Ovary (tissue), 9 donors: ENCODE results near the gene GLG1. TPM values are rescaled to one million over a fixed set of nuclear protein-coding genes. Genes with fewer than 3 reads are reported as not detected.

Experiments used
- DNase-seq, 5 donors: peaks; one replicate each; pipeline ENCODE4 v3.0.0-alpha.2; 2019 to 2020
- H3K27ac ChIP-seq, 2 donors: fragments of 200-600 bp; one replicate each; pipeline versions ENCODE4 v1.5.1 to v1.8.0; 2019 to 2022
- H3K27me3 ChIP-seq: fragments of 200-600 bp; one replicate; pipeline ENCODE4 v1.8.0; 2022
- H3K36me3 ChIP-seq: fragments of 200-600 bp; sonication (generic); one replicate; pipeline ENCODE4 v1.5.1; 2019
- H3K4me1 ChIP-seq: one replicate; pipeline ENCODE4 v1.8.1; 2013; ENCODE audit warnings: mild to moderate bottlenecking, moderate library complexity; ENCODE audit not compliant: insufficient read depth
- H3K4me3 ChIP-seq: fragments of 200-600 bp; sonication (generic); one replicate; pipeline ENCODE4 v1.5.1; 2017
- H3K9me3 ChIP-seq, 2 donors: fragments of 200-600 bp in 1 of 2; sonication (generic) in 1 of 2; one replicate each; pipeline versions ENCODE4 v1.5.1 to v1.8.1; 2013 to 2019; ENCODE audit warnings: mild to moderate bottlenecking in 1 of 2, moderate library complexity in 1 of 2
- EP300 ChIP-seq: sonication (generic); formaldehyde crosslinking; IDR thresholded peaks from one replicate; pipeline ENCODE4 v1.6.1; 2017; ENCODE audit warnings: antibody characterized with exemption
- POLR2A ChIP-seq: fragments of 450-650 bp; IDR thresholded peaks from one replicate; pipeline ENCODE4 v1.6.1; 2017; ENCODE audit warnings: antibody characterized with exemption, mild to moderate bottlenecking, moderate library complexity
- WGBS, 3 donors: extraction: QIAGEN DNeasy Blood & Tissue Kit in 1 of 3; methylation state at CpG; one replicate each; pipeline versions ENCODE4 v1.1.5 to v1.1.7; 2013 to 2017; 5-methylcytosine and 5-hydroxymethylcytosine counted together
- intact Hi-C, 4 donors: fragments of 100-400 bp; cut with DNase I; formaldehyde crosslinking; loops; one replicate each; pipeline versions ENCODE4 v1.11.0 to v1.15.1; 2022 to 2023
- polyA plus RNA-seq, 2 donors: library from polyadenylated mRNA; stranded (reverse); fragments of 200-250 nt in 1 of 2; fragments of 350-450 nt in 1 of 2; fragmentation: Illumina TruSeq in 1 of 2; extraction: RNeasy Lipid Tissue Mini Kit (QIAGEN cat#74804) in 1 of 2; gene quantifications; one replicate each; pipeline ENCODE4 v1.2.3, GENCODE V29; 2013 to 2014
- total RNA-seq, 7 donors: library from RNA; depleted of rRNA in 2 of 7; stranded (reverse); fragments of >200 nt in 2 of 7; fragmentation: NEBNext Ultra II Directional in 3 of 7; extraction: Animal tissue kit (Norgen Biotek cat#: 25700) in 3 of 7; gene quantifications; one replicate each; pipeline versions ENCODE4 v1.1.0 to v1.2.4, GENCODE V29; 2016 to 2023
- TF ChIP-seq, protein P1 (sequence below), 3 donors: fragments of 450-650 bp in 2 of 3; fragments of 200-600 bp in 1 of 3; IDR thresholded peaks; one replicate each; pipeline versions ENCODE4 v1.5.1 to v1.8.0; 2016 to 2022; ENCODE audit warnings: antibody characterized with exemption in 3 of 3, mild to moderate bottlenecking in 1 of 3
- donor health status: DM: no; HTN: no; CAD: no; lungs with moderate emphysema.
- donor health status: DM: no; HTN: no; CAD: no.
- donor health status: Bipolar disorder and iron deficiency.
- donor health status: DM: yes; HTN: yes; CAD: no.
- donor health status: DM: no; HTN: no; CAD: no.
- donor health status: DM: yes; HTN: yes; CAD: no.

GLG1 gene
- total and polyA plus RNA-seq, 9 donors: 88.9 to 171 (median 154) TPM

DNA sequence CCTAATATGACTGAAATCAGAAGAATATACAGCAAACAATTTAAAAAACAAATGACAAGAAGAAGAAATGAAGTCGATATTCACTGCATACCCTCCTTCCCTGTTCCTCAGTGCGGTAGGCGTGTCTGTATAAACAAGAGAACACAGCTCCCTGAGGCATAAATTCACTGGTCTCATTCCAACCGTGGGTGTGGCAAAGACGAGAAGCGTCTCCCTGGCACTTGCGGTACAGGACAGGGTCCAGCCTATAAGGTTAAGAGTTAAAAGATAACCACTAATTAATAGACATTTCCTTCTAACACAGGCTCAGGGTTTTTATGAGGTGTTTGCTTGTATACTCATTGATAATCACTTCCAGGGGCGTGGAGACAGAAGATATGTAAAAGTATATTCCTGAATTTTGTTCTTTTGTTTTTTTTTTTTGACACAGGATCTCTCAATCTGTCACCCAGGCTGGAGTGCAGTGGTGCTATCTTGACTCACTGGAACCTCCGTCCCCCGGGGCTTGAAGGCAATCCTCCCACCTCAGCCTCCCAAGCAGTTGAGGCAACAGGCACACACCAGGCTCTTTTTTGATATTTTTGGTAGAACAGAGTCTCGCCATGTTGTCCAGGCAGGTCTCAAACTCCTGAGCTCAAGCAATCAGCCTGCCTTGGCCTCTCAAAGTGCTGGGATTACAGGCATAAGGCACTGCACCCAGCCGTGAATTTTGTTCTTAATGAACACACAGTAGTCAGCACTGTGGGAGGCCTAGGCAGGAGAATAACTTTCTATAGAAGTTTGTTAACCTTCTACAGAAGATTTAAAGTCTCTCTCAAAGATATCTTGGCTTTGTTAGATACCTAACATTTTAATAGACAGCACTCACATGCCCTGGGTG lies 126.5 kb downstream of the GLG1 start:
- H3K27ac ChIP-seq: no peak overlapping the region
- 37 to 41% (median 41%) methylated on average over 12 of the region's 12 CpGs for whole genome bisulfite sequencing, 3 donors
- intact Hi-C loops: no loop called here
- no peaks in the 10 kb centered on the region for H3K36me3 ChIP-seq
- peak in 1 of 5 donors; percentile 21 for DNase-seq
- H3K27me3 ChIP-seq: no peaks in the 10 kb centered on the region
- H3K4me1 ChIP-seq: peaks cover 2% of the 10 kb centered on the region
- no peak overlapping the region for H3K4me3 ChIP-seq
- no peak for TF ChIP-seq POLR2A
- TF ChIP-seq, protein P1, sequence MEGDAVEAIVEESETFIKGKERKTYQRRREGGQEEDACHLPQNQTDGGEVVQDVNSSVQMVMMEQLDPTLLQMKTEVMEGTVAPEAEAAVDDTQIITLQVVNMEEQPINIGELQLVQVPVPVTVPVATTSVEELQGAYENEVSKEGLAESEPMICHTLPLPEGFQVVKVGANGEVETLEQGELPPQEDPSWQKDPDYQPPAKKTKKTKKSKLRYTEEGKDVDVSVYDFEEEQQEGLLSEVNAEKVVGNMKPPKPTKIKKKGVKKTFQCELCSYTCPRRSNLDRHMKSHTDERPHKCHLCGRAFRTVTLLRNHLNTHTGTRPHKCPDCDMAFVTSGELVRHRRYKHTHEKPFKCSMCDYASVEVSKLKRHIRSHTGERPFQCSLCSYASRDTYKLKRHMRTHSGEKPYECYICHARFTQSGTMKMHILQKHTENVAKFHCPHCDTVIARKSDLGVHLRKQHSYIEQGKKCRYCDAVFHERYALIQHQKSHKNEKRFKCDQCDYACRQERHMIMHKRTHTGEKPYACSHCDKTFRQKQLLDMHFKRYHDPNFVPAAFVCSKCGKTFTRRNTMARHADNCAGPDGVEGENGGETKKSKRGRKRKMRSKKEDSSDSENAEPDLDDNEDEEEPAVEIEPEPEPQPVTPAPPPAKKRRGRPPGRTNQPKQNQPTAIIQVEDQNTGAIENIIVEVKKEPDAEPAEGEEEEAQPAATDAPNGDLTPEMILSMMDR (IDR thresholded peaks at IDR 0.05): no peak
- TF ChIP-seq EP300: no peak
- no peaks in the 10 kb centered on the region for H3K9me3 ChIP-seq

DNA sequence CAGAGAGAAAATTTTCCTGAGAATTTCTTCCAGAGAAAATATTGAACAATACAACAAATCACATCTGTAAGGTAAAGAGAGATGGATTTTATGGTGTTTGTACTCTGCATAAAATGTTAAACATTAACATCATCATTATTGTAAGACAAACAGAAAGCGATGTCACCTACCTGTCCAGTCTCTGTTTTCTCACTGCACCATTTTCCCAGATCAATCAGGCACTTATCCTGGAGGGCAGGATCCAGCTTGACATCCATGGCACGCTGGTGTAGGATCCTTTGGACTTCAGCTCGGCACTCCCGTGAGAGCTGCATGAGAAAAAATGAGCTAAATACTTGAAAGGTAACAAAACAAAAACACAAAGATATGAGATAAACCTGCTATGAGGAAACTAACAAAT lies 129.7 kb downstream of the GLG1 start:
- peaks cover 2% of the 10 kb centered on the region for H3K4me1 ChIP-seq
- no peak for DNase-seq
- no peak for TF ChIP-seq POLR2A
- no peak for TF ChIP-seq EP300
- TF ChIP-seq, protein P1 (IDR thresholded peaks at IDR 0.05): no peak
- no peak overlapping the region for H3K27ac ChIP-seq
- no peak overlapping the region for H3K4me3 ChIP-seq
- H3K36me3 ChIP-seq: no peaks in the 10 kb centered on the region
- no peaks in the 10 kb centered on the region for H3K9me3 ChIP-seq
- intact Hi-C loops: loop anchor here in 1 of 4 donors (10.0 kb wide), 1 partner anchor 148 kb away; no protein-coding TSS in a partner anchor
- H3K27me3 ChIP-seq: no peaks in the 10 kb centered on the region
- 81 to 91% (median 88%) methylated on average over 4 of the region's 4 CpGs for WGBS, 3 donors

DNA sequence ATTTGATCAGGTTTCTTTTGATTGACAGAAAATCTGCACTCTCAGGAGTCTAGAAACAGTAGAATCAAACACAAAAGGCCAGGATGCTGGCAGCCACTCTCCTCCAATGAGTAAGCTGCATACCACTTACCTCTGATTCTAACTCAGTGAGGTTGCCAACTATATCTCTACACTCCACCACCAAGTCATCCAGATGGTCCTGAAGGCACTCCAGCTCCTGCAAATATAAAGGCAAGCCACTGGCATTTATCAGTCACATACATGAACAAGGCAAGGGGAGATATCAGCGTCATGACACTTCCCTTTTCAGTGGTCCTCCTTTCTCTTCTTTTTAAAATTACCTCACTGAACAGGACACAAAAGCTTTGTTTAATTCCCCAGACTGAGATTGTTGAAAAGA lies 132.5 kb downstream of the GLG1 start:
- intact Hi-C loops: loop anchor here in 1 of 4 donors (10.0 kb wide), 1 partner anchor 150 kb away; no protein-coding TSS in a partner anchor
- H3K9me3 ChIP-seq: no peaks in the 10 kb centered on the region
- peaks cover 4% of the 10 kb centered on the region for H3K36me3 ChIP-seq
- H3K4me3 ChIP-seq: no peak overlapping the region
- DNase-seq: no peak
- no peak overlapping the region for H3K27ac ChIP-seq
- no peaks in the 10 kb centered on the region for H3K27me3 ChIP-seq
- WGBS, 3 donors: 91 to 95% (median 95%) methylated on average over 1 of the region's 1 CpG
- H3K4me1 ChIP-seq: no peaks in the 10 kb centered on the region
- TF ChIP-seq EP300 (no peak), POLR2A (no peak)
- TF ChIP-seq, protein P1 (IDR thresholded peaks at IDR 0.05): no peak

DNA sequence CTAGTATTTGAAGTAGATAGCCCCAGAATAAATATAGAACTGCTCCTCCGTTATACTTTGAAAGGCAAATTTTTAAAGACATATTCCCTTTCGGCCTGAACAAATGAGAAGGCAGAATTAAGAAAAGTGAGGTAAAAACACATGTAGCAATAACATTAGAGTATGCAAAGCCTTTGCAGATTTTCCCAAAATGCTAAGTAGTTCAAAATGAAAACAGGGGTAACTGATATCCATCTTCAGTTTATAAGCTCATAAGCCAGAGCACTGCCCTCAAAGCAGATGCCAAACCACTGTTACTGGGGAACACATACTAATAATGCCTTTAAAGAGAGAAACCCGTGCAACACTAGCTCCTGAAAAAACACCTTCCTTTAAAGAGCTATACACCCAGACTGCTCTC lies 134.4 kb downstream of the GLG1 start:
- no peak for DNase-seq
- no peaks in the 10 kb centered on the region for H3K27me3 ChIP-seq
- no peaks in the 10 kb centered on the region for H3K9me3 ChIP-seq
- WGBS, 3 donors: 54 to 64% (median 64%) methylated on average over 3 of the region's 3 CpGs
- peaks cover 4% of the 10 kb centered on the region for H3K36me3 ChIP-seq
- intact Hi-C loops: loop anchor here in 1 of 4 donors (10.0 kb wide), 1 partner anchor 152 kb away; no protein-coding TSS in a partner anchor
- no peaks in the 10 kb centered on the region for H3K4me1 ChIP-seq
- TF ChIP-seq EP300: no peak
- TF ChIP-seq, protein P1 (IDR thresholded peaks at IDR 0.05): no peak
- TF ChIP-seq POLR2A: no peak
- H3K27ac ChIP-seq: no peak overlapping the region
- H3K4me3 ChIP-seq: no peak overlapping the region
